RCC 7860 (cell line): ENCODE results near the gene ASB7.

Source experiments
- DNase-seq: peaks from one replicate; pipeline ENCODE4 v3.0.0-alpha.2; 2015; ENCODE audit warnings: low spot score
- FAIRE-seq: peaks from 2 replicates; lab custom pipeline; 2012; peaks lifted over from hg19 to GRCh38; lab: Jason Lieb, UNC

The ASB7 gene

DNA sequence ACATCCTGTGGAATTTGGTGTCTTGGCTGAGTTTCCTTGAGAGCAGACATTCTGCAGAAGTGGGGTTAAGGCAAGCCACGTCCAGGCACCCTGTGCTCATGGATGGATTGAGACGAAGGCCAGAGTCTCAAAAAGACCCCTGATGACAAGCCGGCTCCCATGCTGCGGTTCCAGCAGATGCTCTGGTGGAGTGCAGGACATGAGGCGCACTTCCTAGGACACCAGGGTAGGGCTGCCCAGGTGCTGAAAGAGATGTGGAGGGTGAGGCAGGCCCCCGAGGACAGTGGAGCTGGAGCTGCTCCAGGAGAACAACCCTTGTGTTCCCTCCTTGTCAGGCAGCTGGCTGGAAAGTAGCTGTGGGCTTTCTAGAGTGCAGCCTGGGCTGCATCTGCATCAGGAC is 81.0 kb downstream of the ASB7 start:
- DNase-seq (no peak), FAIRE-seq (no peak)

DNA sequence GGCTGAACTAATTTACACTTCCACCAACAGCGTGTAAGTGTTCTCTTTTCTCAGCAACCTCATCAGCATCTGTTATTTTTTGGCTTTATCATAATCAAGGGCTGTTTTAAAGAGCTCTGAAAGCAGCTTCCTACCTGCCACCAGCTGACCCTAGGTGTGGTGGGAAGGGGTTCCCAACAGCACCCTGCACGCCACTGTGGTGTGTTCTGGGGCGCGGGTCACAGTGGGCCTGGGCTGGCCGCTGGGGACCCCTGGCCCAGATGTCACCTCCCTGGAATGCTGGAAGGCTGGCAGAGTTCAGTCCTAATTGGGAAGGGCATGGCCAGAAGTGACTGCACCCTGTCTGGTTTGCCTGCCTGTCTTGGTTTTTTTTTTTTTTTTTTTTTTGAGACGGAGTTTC is 82.2 kb downstream of the ASB7 start:
- no peak for DNase-seq
- no peak for FAIRE-seq

DNA sequence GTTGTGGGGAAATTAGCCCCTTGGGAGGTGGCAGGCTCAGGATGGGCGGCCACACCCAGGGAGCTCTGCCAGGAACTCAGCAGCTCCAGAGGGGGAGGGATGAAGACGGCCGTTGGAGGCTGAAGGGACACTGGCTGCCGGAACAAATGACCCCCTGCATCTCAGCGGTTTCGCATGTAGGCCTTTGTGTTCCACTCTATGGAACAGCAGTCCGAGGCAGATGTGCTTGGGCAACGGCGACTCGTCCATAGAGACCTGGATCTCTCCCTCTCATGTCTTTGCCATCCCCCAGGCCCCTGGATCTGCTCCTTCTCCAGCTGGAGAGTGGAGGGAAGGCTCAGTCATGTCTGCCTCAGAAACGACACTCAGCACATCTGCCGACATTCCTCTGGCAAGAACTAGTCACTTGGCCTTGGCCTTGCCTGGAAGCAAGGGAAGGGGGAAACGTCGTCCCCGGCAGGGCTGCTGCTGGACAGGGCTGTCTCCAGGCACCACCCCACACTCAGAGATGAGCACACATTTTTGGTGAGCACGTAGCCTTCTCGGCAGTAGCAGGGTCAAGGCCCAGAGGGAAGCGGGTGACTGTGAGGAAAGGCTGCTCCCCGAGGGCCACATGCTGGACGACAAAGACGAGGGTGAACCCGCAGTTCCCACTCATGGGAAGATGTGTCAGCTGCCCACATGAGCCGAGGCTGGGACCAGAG is 83.8 kb downstream of the ASB7 start:
- no peak for DNase-seq
- no peak for FAIRE-seq

DNA sequence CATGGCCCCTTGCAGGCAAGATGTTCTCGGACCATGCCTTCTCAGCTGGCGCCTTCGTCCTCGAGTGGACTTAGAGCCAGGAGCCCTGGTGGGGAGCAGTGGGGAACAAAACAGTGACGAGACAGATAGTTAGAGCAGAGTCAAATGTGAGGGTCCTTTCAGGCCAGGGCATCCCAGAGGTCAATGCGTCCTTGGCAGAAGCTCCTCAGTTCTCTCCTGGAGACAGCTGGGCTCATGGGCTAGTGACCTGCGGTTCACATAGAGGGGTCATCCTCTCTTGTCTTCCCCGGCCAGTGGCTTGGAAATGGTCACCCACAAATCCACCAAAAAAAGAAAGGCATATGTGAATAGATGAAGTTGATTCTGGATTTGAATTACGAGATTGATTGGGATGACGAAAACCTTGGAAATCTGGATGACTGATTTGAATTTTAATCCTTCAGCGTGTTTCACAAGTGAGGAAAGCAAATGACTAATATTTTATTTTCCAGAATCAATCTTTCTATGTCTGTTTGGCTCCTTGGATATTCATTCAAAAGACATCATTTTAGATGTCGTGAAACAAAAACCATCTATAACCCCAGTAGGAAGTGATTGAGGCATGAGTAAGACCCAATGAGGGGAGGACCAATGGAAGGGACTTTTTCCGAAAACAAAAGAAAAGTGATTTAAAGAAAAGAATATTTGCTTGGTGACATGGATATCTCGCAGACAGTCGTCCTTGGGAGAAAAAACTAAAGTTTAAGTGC is 84.5 kb downstream of the ASB7 start:
- FAIRE-seq (no peak), DNase-seq (no peak)

DNA sequence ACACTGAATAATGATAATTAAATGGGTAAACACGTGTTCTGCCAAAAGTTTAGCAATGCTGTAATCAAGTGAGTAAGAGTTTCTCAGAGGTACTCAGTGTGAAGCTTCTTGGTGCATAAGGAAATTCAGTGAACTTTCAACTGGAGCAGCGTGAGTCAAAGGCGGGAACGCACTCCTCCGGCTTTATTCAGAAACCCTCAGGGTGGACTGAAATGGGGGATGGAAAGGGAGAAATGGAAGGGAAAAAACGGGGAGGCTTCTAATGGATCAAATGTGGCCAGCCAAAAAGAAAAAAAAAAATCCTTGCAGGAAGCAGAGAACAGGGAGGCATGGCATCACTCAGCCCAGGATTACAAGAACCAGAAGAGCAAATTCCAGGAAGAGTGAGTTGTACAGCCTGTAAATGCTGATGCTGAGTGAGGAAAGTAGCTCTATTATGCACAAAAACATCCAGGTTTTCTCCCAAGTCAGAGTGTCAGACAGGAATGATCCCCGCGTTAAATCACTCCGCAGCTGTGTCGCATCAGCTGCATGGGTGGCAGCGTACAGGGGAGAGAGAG is 85.3 kb downstream of the ASB7 start:
- peak; percentile 27 for DNase-seq
- FAIRE-seq: no peak

DNA sequence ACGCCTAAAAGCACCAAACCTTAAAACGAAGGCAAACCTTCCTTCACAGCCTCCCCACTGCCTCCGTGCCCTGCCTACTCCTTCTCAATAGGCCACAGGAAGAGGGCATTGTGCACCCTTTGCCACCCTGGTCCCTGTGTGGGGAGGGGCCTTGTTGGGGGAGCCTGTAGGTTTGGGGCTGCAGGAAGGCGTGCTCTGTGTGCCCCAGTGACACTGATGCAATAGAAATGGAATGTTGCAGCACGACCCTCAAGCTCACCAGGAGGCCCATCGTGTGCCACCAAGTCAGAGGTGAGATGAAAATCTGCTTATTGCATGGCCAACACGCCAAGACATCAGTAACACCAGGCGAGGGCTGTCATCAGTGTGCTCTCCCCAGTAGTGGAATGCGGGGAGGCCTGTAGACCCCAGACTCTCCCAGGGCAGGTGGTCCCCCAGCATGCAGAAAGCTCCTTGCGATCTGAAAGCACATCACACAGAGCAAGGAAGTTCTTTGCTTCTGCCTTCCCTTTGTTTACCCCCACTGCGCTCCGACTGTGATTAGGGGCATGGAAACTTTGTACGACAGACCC is 86.2 kb downstream of the ASB7 start:
- FAIRE-seq: no peak
- DNase-seq: no peak

DNA sequence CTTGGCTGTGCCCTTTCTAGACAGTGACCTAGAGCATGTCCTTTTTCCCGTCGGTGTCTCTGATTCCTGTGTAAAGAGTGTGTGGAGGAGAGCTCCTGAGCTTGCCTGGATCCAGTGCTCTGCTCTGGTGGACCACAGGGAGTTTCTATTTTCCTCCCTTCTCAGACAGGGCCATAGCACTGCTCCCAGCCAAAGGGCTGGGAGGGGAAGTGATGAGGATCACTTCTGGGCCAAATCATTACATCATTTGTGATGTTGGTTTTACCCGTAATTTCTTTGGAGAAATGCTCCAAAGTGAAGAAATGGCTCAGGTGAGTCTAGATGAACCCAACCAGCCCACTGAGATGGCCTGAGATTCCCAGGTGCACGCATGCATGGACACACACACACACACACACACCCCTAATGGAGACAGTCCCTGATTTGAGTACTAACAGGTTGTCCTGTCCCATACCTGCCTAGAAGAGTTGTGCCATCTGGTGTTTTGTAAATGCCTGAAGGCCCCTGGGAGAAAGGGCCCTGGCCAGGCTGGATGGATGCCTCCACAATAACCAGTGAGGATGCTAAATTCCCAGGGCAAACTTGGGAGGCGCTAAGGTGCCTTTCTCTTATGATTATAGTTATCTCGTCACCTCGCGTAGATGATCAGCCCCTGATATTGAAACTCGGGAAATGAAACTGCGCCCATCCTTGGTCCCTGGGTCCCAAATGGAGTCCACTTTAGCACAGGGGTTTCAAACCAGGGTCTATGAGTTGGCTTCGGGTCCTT is 86.9 kb downstream of the ASB7 start:
- FAIRE-seq (no peak), DNase-seq (no peak)

DNA sequence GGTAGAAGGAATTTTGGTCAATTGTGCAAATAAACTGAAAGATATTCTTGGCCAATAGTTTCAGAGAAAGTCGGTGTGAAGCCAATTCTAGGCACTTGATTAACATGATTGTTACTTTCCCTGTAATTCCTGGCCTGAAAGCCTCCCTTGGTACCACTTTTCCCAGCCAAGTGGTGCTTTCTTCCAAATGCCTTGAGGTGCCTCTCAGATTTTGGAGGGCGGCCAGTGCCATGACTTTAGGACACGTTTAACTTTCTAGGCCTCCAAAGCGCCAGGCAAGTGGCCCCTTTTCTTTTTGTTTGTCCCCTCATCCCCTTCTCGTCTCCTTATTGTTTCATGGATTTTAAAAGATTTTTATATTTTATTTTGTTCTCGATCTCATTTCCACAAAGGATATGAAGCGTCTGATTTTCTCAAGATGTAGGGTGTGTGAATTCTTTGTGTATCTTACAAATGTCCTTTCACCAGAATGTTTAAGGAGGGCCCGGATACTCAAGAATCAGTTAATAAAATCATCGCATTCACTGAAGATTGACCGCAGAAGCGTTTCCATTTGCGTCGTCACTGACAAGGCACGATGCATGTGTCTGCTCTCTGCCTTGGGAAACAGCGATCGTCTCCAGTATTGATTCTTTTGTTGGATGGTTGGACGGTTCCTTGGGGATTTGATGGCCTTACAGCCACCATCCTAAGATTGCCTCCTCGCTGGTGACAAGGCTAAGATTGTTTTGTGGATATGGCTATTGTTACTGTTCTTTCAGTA is 87.8 kb downstream of the ASB7 start:
- DNase-seq (no peak), FAIRE-seq (no peak)

DNA sequence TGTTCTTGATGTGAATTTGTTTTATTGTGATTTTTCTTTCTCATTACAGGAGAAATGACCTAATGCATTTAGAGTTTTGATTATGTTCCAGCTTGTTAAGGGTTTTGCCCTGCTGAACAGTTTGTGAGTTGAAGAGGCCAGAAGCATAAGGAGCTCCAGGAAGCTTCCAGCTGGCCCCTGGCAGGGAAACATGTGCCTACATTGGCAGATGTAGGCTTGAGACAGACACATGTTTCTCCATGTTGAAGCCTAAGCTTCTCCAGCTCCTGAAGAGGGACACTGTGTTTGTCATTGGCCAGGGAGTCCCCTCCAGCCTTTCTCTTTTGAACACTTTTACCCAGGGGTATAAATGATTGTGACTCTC is 88.4 kb downstream of the ASB7 start:
- DNase-seq: no peak
- FAIRE-seq: no peak

DNA sequence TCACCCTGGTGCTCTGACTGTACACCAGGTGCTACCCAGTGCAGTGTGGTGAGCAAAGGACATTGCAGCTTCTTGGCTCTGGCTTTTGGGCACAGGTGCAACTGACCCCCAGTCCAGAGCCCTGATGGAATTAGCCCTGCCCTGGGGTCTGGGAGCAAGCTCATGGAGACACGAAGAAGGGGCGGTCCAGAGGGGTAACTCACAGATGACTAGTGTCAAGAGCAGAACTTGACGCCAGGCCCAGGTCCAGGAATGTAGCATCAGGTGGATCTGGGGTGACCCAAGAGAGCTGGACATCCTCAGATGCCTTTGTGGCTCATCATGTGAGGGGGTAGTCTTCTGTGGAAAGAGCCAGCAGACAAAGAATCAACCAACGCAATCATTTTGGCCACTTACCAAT is 88.9 kb downstream of the ASB7 start:
- FAIRE-seq (no peak), DNase-seq (no peak)

DNA sequence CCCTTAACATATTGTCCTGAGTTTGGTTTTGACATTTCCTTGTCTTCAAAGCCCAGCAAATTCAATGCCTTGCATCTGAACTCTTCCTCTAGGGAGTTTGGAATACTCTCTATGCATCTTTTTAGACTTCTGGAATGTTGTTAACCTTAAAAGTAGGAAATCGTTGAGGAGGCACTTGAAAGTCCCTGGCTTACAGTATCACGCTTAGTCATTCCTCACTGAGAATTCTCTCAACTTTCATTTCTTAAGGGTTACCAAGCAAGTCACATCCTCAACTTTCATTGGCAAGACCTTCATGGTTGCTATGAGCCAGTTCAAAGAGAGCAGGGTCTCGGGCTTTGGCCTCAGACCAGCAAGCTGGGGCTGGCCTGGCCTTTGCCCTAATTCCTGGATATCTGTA is 89.9 kb downstream of the ASB7 start:
- FAIRE-seq: no peak
- no peak for DNase-seq

DNA sequence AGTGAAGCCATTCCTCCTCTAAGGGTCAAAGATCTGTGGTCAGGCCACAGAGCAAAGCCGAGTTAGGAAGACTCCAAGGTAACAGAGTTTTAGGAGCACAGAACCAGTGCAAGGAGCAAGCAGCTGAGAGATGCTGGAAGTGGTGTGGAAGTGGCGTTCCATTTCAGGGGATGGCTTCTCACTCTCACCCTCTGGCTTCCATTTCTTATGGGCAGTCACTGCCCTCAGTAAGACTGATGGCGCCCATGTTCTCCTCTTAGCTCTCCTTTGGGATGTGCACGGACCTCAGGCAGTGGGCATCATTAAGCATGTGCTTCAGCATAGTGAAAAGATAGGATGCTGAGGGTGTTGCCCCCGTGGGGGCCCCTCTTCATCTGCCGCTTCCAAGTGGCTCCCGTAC is 90.3 kb downstream of the ASB7 start:
- FAIRE-seq (no peak), DNase-seq (no peak)

DNA sequence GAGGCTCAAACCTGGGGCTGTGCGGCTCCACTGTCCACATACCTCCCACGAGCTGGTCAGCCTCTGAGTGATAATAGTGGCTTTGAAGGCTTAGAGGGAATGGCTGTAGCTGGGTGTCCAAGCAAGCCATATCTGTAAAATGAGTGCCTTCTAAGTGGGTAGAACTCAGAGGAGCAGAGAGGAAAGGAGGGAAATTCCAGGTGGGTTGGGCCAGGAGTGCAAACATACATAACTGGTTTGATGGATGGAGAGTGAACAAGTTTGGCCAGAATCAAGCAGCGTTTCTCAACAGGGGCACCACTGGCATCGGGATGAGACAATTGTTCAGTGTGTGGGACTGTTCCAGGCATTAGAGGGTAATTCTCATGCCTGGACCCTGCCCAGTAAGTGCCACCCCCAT is 91.1 kb downstream of the ASB7 start:
- FAIRE-seq (no peak), DNase-seq (no peak)

DNA sequence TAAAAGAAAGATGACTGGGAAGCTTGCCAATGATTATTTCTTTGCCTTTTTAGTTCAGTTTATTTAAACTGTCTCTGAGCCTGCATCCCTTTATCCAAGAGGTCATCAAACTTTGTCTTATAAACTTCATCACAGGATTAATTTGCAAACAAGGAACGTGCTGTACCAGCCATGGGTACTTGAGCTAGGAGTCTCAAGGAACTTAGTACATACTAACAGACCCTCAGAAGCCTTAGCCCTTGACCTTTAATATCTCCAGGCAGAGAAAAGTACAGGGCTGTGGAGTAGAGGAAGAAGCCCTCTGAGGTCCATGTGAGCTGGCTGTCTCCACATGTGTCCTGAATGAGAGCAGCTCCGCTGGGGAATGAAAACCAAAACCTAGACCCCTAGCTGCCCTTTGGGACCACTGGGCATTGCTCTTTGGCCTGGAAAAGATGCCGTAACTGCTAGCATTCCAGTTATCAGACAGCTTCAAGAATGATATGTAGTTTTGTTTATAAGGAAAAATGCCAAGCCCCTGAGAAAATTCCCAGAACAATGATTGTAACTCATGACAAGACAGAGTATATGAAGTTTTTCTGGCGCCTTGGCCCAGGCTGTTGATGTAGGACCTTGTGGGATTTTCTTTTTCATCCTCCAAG is 92.1 kb downstream of the ASB7 start:
- DNase-seq: no peak
- FAIRE-seq: no peak

DNA sequence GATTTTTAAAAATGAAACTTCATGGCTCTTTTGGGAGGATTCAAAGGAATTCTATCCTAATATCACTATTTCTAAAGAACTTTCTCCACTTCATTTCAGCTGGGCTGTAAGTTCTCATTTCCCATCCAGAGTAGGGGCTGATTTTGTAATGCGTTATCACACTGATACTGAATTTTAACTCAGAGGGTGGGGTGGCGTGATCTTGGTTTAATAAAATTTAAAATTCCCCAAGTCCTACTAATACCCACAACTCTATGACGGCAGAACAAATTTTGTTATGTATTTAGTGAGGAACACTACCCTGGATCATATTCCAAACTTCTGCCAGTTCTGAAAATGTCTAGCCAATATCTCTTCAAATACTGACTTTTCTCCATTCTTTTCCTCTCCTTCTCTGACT is 92.7 kb downstream of the ASB7 start:
- DNase-seq: no peak
- FAIRE-seq: no peak

DNA sequence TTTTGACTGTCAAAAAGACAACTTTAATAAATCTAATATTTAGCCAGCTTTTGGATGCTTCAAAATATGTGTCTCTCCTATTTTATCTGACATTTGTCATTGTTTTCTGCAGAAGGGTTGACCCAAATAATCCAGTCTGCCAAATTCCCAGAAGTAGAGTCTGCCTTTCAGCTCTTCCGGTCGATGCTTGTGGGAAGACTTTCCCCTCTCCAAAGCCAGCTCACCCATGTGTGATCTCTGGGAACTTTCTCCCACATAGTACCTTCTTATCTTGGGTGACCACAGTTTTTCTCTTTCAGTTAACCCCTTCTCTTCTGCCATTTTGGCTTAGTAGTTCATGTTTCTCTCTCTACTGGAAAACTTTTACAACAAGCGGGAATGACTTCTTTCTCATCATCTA is 94.1 kb downstream of the ASB7 start:
- FAIRE-seq: peak; percentile 80
- peak; percentile 25 for DNase-seq
